ENCODE results near the gene C8A. TPM values are rescaled to one million over a fixed set of nuclear protein-coding genes. Genes with fewer than 3 reads are reported as not detected.

The C8A gene
- total RNA-seq, 4 donors from 2014 or later: not detected

DNA sequence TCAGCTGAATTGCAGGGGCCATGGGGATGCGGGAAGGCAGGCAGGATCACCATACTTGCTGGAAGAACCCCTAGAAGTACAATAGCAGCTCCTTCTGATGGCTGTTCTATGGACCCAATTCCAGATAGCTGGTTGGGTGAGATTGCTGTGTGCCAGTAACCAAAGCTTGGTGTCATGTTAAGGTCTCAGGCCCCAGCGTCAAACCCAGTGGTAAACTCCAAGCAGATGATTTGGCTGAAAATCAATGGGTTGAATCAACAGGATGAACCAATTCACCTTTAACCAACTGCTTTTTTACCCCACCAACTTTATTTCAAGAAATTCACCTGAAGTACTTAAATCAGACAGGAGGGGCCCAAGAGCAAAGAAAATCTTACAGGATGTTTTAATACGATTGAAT is 73.4 kb downstream of the C8A start:
- TF ChIP-seq, protein P1, sequence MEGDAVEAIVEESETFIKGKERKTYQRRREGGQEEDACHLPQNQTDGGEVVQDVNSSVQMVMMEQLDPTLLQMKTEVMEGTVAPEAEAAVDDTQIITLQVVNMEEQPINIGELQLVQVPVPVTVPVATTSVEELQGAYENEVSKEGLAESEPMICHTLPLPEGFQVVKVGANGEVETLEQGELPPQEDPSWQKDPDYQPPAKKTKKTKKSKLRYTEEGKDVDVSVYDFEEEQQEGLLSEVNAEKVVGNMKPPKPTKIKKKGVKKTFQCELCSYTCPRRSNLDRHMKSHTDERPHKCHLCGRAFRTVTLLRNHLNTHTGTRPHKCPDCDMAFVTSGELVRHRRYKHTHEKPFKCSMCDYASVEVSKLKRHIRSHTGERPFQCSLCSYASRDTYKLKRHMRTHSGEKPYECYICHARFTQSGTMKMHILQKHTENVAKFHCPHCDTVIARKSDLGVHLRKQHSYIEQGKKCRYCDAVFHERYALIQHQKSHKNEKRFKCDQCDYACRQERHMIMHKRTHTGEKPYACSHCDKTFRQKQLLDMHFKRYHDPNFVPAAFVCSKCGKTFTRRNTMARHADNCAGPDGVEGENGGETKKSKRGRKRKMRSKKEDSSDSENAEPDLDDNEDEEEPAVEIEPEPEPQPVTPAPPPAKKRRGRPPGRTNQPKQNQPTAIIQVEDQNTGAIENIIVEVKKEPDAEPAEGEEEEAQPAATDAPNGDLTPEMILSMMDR (IDR thresholded peaks at IDR 0.05): no peak
- no peak for TF ChIP-seq POLR2A (IDR thresholded peaks at IDR 0.05)
- intact Hi-C loops (cut with DNase I; ENCODE audit: low total_unique reads): no loop called here
- H3K4me3 ChIP-seq (ENCODE audit: low read depth, poor library complexity, severe bottlenecking): no peak overlapping the region
- no peak for DNase-seq (ENCODE audit: low spot score in 2 of 2)
- WGBS, 2 donors: 88 to 93% methylated on average over 3 of the region's 3 CpGs

DNA sequence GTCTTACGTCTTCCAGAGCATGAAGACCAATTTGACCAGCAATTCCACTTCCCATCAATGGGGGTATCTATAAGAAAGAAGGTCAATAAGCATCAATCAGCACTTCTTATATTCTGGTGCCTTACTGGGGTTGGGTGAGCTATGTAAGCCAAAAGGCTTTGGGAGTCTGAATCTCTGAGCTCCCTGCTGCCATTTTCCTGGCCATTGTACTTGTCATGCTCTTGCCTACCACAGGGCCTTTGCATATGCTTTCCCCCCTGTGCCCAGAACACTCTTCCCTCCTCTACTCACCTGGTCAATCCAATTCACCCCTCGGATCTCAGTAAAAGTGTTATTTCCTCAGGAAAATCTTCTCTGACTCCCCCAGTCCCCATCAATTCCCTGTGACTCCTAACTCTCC is 74.9 kb downstream of the C8A start:
- WGBS, 2 donors: 71 to 93% methylated on average over 2 of the region's 2 CpGs

DNA sequence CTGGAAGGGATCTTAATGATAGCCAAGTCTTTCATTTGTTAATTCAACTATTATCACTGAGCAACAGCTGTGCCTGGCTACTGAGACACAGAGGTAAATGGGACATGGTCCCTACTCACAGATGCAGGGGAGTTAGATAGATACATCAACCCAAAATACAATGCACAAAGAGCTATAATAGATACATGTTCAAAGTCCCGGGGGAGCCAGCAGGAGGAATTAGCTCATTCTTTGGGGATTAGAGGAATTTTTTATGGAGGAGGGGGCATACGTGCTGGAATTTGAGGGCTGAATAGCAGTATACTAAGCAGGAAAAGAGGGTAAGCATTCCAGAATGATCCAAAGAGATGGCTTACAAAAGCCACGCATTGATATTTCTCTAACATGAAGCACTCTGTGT is 76.6 kb downstream of the C8A start:
- TF ChIP-seq POLR2A (IDR thresholded peaks at IDR 0.05): no peak
- TF ChIP-seq, protein P1 (IDR thresholded peaks at IDR 0.05): no peak
- intact Hi-C loops (cut with DNase I; ENCODE audit: low total_unique reads): no loop called here
- WGBS, 2 donors: 62 to 68% methylated on average over 3 of the region's 3 CpGs

More for the DNA sequence above, 74.9 kb downstream of the C8A start:
- H3K4me3 ChIP-seq (ENCODE audit: low read depth, poor library complexity, severe bottlenecking): no peak overlapping the region
- no peak for TF ChIP-seq POLR2A (IDR thresholded peaks at IDR 0.05)
- TF ChIP-seq, protein P1 (IDR thresholded peaks at IDR 0.05): no peak
- intact Hi-C loops (cut with DNase I; ENCODE audit: low total_unique reads): no loop called here
- no peak for DNase-seq (ENCODE audit: low spot score in 2 of 2)

DNA sequence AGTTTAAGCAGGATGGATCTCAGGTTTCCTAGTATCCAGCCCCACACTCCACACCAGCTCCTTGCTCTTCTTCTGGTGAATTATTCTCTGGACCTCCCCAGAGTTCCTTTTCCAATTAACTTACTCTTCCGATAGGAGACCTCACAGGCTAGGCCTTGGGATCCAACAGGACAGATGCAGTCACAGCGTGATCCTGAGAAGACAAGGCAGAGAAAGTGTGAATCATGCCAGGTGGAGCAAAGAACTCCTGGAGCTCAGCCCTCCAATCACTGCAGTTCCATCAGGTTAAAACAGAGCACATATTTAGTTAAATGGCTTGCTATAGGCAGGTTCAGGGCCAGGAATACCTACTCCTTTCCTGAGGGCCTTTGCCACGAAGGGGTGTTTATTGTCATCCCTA is 77.1 kb downstream of the C8A start:
- DNase-seq (ENCODE audit: low spot score in 2 of 2): no peak
- intact Hi-C loops (cut with DNase I; ENCODE audit: low total_unique reads): no loop called here
- TF ChIP-seq, protein P1 (IDR thresholded peaks at IDR 0.05): no peak
- TF ChIP-seq POLR2A (IDR thresholded peaks at IDR 0.05): no peak
- H3K4me3 ChIP-seq (ENCODE audit: low read depth, poor library complexity, severe bottlenecking): no peak overlapping the region
- 57 to 76% methylated on average over 3 of the region's 3 CpGs for WGBS, 2 donors

More for the DNA sequence above, 76.6 kb downstream of the C8A start:
- H3K4me3 ChIP-seq (ENCODE audit: low read depth, poor library complexity, severe bottlenecking): no peak overlapping the region
- DNase-seq (ENCODE audit: low spot score in 2 of 2): no peak

DNA sequence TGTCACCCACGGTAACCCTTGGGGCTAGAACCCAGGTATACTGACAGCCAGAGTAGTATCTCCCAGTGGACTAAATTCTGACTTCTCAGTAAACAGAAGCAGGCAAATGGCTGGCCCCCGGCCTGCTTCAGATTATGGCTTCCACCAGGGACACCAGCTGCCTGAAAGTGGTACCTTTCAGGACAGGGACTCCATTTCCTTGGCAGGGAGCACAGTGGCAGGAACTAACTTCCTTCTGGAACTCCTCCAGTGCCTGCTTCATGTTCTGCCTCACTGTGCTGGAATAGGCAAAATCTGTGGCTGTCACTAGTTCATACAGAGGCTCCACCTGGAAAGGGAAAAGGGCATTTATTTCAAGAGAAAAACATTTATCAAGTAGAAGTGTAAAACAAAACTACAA is 78.6 kb downstream of the C8A start:
- WGBS, 2 donors: 83 to 86% methylated on average over 2 of the region's 2 CpGs
- no peak overlapping the region for H3K4me3 ChIP-seq (ENCODE audit: low read depth, poor library complexity, severe bottlenecking)
- no peak for TF ChIP-seq POLR2A (IDR thresholded peaks at IDR 0.05)
- TF ChIP-seq, protein P1 (IDR thresholded peaks at IDR 0.05): no peak
- DNase-seq (ENCODE audit: low spot score in 2 of 2): no peak
- intact Hi-C loops (cut with DNase I; ENCODE audit: low total_unique reads): no loop called here

- 70 to 72% methylated on average over 2 of the region's 2 CpGs for WGBS, 2 donors
- DNase-seq (ENCODE audit: low spot score in 2 of 2): no peak
- intact Hi-C loops (cut with DNase I; ENCODE audit: low total_unique reads): no loop called here
- H3K4me3 ChIP-seq (ENCODE audit: low read depth, poor library complexity, severe bottlenecking): no peak overlapping the region
- no peak for TF ChIP-seq POLR2A (IDR thresholded peaks at IDR 0.05)
- TF ChIP-seq, protein P1 (IDR thresholded peaks at IDR 0.05): no peak
These were observed 79.0 kb downstream of the C8A start for GRCh38 chr1:56933606-56934005.

All from lower leg skin (tissue), 4 donors.